ENCODE data around the gene SCAMP5.

DNA sequence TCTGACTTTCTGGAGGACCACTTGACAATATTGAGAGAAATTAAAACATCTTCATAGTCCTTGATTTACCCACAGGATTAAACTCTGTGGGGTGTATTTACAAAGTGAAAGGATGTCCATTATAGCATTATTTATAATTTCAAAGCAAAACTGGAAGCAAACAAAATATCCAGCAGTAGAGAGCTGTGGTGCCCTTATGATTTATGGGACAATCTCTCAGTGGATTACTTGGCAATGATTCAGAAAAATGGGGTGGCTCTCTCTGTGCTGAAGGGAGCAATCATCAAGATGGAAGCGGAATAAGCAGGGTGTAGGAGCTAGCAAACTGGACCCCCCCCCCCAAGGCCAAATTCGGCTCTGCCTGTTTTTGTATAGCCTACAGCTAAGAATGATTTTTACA is 37.0 kb downstream of the SCAMP5 start:
- TF ChIP-seq, protein P1, sequence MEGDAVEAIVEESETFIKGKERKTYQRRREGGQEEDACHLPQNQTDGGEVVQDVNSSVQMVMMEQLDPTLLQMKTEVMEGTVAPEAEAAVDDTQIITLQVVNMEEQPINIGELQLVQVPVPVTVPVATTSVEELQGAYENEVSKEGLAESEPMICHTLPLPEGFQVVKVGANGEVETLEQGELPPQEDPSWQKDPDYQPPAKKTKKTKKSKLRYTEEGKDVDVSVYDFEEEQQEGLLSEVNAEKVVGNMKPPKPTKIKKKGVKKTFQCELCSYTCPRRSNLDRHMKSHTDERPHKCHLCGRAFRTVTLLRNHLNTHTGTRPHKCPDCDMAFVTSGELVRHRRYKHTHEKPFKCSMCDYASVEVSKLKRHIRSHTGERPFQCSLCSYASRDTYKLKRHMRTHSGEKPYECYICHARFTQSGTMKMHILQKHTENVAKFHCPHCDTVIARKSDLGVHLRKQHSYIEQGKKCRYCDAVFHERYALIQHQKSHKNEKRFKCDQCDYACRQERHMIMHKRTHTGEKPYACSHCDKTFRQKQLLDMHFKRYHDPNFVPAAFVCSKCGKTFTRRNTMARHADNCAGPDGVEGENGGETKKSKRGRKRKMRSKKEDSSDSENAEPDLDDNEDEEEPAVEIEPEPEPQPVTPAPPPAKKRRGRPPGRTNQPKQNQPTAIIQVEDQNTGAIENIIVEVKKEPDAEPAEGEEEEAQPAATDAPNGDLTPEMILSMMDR (conservative IDR thresholded peaks at IDR 0.05): no peak
- no peak for TF ChIP-seq ZFX (IDR thresholded peaks at IDR 0.05)

Data from C4-2B (cell line).